ENCODE data around the gene PRKN.
A peak's percentile ranks its signal among the peaks of the same experiment; 100 is the strongest.

PRKN gene

DNA sequence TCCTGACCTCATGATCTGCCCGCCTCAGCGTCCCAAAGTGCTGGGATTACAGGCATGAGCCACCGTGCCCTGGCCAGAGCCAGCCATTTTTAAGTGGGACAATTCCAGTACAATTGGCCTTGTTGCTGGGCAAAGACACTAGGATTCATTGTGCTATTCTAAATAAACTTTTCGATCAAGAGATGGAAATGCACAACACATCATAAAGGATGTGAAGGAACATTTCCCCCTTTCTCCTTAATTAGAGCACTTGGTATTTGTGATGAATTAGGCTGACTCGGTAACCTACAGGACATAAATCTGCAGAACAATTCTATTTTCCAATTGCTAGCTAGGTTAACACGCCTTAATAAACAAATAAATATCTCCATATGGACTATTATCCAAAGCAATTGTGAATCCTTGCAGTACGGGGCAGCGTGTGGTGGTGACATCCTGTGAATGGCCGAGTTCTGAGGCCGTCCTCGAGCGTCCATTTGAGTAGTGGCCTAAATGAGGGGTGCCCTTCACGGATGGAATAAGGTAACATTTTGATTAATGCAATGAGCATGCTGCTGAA is 1047.5 kb downstream of the PRKN start:
- Histone ChIP-seq H3K36me3 (ENCODE audit: insufficient read depth) (no peaks in the 10 kb centered on the region), H3K4me3 (IDR thresholded peaks at IDR 0.05; ENCODE audit: insufficient read depth, low read depth, low read length) (no peak overlapping the region), H3K27me3 (ENCODE audit: insufficient read depth, low read depth) (no peaks in the 10 kb centered on the region), H3K27ac (no peak overlapping the region), H3K4me1 (ENCODE audit: low read depth, poor library complexity, severe bottlenecking) (peaks cover 40% of the 10 kb centered on the region), H3K79me2 (ENCODE audit: insufficient read depth, low read depth) (no peaks in the 10 kb centered on the region), H4K20me1 (ENCODE audit: insufficient read depth) (no peaks in the 10 kb centered on the region), H2AFZ (ENCODE audit: low read depth) (no peak overlapping the region), H3K9ac (no peak overlapping the region), H3K4me2 (no peak overlapping the region)
- TF ChIP-seq, protein P1, sequence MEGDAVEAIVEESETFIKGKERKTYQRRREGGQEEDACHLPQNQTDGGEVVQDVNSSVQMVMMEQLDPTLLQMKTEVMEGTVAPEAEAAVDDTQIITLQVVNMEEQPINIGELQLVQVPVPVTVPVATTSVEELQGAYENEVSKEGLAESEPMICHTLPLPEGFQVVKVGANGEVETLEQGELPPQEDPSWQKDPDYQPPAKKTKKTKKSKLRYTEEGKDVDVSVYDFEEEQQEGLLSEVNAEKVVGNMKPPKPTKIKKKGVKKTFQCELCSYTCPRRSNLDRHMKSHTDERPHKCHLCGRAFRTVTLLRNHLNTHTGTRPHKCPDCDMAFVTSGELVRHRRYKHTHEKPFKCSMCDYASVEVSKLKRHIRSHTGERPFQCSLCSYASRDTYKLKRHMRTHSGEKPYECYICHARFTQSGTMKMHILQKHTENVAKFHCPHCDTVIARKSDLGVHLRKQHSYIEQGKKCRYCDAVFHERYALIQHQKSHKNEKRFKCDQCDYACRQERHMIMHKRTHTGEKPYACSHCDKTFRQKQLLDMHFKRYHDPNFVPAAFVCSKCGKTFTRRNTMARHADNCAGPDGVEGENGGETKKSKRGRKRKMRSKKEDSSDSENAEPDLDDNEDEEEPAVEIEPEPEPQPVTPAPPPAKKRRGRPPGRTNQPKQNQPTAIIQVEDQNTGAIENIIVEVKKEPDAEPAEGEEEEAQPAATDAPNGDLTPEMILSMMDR (conservative IDR thresholded peaks at IDR 0.05; ENCODE audit: low read depth, low read length) = no peak

DNA sequence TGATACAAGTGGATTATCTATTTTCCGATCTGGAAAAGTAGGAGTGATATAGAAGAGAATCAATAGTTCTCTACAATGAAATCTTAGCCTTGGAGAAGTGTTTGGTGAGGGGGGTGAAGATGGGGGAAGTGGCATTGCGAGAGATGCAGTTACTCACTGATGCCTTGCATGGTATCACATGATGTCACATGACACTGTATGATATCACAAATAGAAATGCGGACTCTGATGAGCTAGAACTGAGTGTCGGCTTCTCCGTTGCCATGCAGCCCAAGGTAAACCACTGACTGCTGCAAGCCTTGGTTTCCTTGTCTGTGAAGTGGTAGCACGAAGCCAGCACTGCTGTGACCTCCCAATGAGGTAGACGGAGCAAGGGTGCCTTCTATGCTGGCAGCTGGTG is 1050.4 kb downstream of the PRKN start:
- Histone ChIP-seq H3K79me2 (ENCODE audit: insufficient read depth, low read depth) (no peaks in the 10 kb centered on the region), H3K36me3 (ENCODE audit: insufficient read depth) (no peaks in the 10 kb centered on the region), H3K4me1 (ENCODE audit: low read depth, poor library complexity, severe bottlenecking) (peaks cover 40% of the 10 kb centered on the region), H2AFZ (ENCODE audit: low read depth) (peak overlapping the region; percentile 63; the same call in 1 of the 2 replicates), H3K27me3 (ENCODE audit: insufficient read depth, low read depth) (no peaks in the 10 kb centered on the region), H4K20me1 (ENCODE audit: insufficient read depth) (no peaks in the 10 kb centered on the region), H3K27ac (peak overlapping the region; percentile 90), H3K4me3 (IDR thresholded peaks at IDR 0.05; ENCODE audit: insufficient read depth, low read depth, low read length) (no peak overlapping the region), H3K9ac (peak overlapping the region; percentile 45; the same call in 1 of the 2 replicates), H3K4me2 (peak overlapping the region; percentile 75)
- TF ChIP-seq, protein P1 (conservative IDR thresholded peaks at IDR 0.05; ENCODE audit: low read depth, low read length) = no peak

DNA sequence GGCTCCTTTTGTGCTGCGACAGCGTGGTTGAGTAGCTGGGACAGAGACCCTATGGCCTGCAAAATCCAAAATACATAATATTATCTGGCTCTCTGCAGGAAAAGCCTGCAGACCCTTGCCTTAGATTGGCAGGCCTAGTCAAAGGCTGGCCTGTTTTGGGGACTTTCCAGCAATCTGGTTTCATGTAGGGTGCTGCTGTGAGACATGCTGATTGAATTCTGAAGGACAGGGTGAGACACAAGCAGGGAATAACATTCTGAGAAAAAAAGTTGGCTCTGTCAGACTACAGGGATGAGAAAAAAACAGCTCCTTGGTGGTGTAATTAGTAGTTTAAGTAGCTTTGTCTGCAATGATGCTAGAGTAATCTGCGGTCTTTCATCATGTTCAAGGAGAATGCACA is 1051.0 kb downstream of the PRKN start:
- Histone ChIP-seq H3K27me3 (ENCODE audit: insufficient read depth, low read depth) (no peaks in the 10 kb centered on the region), H3K79me2 (ENCODE audit: insufficient read depth, low read depth) (no peaks in the 10 kb centered on the region), H3K9ac (peak overlapping the region; percentile 45; the same call in 1 of the 2 replicates), H3K36me3 (ENCODE audit: insufficient read depth) (no peaks in the 10 kb centered on the region), H3K27ac (peak overlapping the region; percentile 90), H2AFZ (ENCODE audit: low read depth) (peak overlapping the region; percentile 63; the same call in 1 of the 2 replicates), H3K4me2 (peak overlapping the region; percentile 75), H3K4me1 (ENCODE audit: low read depth, poor library complexity, severe bottlenecking) (peaks cover 40% of the 10 kb centered on the region), H4K20me1 (ENCODE audit: insufficient read depth) (no peaks in the 10 kb centered on the region), H3K4me3 (IDR thresholded peaks at IDR 0.05; ENCODE audit: insufficient read depth, low read depth, low read length) (no peak overlapping the region)
- TF ChIP-seq, protein P1 (conservative IDR thresholded peaks at IDR 0.05; ENCODE audit: low read depth, low read length) = no peak

DNA sequence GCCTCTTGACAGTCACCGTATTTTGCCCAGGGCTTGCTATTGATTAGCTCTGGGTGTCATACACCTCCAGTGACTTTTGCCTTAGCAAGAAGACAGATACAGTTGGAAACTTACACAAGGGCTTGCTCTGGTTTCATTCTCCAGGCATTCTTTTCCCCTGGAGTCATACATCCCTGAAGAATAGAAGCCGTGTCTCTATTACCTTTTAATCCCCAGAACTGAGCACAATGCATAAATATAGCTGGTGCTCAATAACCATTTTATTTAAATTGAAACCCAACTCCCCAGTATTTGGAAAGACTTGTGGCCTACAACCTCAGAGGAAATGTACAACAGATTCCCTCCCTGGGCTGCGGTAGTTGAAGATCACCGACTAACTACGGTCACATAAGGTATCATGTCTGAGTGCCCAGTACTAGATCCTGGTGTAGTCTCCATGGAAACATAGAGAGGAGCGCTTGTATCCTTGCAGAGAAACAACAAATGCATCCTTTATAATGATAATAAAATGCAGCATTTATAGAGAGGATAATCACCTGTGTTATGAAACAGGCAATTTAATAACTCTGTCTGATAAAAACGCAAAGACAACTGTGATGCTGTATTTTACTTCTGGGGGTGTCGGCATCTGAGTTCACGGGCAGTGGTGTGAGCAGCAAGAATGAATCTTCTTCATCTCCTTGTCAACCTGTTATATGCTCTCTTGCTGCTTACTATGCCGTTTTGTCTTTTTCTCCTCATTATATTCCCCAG is 1052.5 kb downstream of the PRKN start:
- Histone ChIP-seq H4K20me1 (ENCODE audit: insufficient read depth) (no peaks in the 10 kb centered on the region), H3K4me2 (no peak overlapping the region), H3K4me1 (ENCODE audit: low read depth, poor library complexity, severe bottlenecking) (peaks cover 40% of the 10 kb centered on the region), H3K27me3 (ENCODE audit: insufficient read depth, low read depth) (no peaks in the 10 kb centered on the region), H3K79me2 (ENCODE audit: insufficient read depth, low read depth) (no peaks in the 10 kb centered on the region), H3K9ac (no peak overlapping the region), H3K4me3 (IDR thresholded peaks at IDR 0.05; ENCODE audit: insufficient read depth, low read depth, low read length) (no peak overlapping the region), H3K27ac (no peak overlapping the region), H2AFZ (ENCODE audit: low read depth) (no peak overlapping the region), H3K36me3 (ENCODE audit: insufficient read depth) (no peaks in the 10 kb centered on the region)
- TF ChIP-seq, protein P1 (conservative IDR thresholded peaks at IDR 0.05; ENCODE audit: low read depth, low read length) = no peak
